PFSK-1 (cell line): ENCODE results near the gene CABLES1.

Source experiments
- FOXP2 ChIP-seq: optimal IDR thresholded peaks from 2 replicates; pipeline ENCODE3; 2011; ENCODE audit warnings: borderline replicate concordance, control low read depth, inconsistent platforms; ENCODE audit not compliant: insufficient read depth; ENCODE audit errors: extremely low read length, extremely low read depth
- POLR2AphosphoS5 ChIP-seq: IDR thresholded peaks from 2 replicates; pipeline ENCODE4 v1.6.1; 2012; ENCODE audit warnings: low read depth, mild to moderate bottlenecking, control low read depth, low read length, moderate library complexity
- SIN3A ChIP-seq: IDR thresholded peaks from 2 replicates; pipeline ENCODE4 v1.6.1; 2012; ENCODE audit warnings: mild to moderate bottlenecking, low read length, moderate library complexity, borderline replicate concordance; ENCODE audit not compliant: insufficient read depth
- TAF1 ChIP-seq: IDR thresholded peaks from 2 replicates; pipeline ENCODE4 v1.6.1; 2012; ENCODE audit warnings: low read length, control low read depth, borderline replicate concordance; ENCODE audit not compliant: insufficient read depth

DNA sequence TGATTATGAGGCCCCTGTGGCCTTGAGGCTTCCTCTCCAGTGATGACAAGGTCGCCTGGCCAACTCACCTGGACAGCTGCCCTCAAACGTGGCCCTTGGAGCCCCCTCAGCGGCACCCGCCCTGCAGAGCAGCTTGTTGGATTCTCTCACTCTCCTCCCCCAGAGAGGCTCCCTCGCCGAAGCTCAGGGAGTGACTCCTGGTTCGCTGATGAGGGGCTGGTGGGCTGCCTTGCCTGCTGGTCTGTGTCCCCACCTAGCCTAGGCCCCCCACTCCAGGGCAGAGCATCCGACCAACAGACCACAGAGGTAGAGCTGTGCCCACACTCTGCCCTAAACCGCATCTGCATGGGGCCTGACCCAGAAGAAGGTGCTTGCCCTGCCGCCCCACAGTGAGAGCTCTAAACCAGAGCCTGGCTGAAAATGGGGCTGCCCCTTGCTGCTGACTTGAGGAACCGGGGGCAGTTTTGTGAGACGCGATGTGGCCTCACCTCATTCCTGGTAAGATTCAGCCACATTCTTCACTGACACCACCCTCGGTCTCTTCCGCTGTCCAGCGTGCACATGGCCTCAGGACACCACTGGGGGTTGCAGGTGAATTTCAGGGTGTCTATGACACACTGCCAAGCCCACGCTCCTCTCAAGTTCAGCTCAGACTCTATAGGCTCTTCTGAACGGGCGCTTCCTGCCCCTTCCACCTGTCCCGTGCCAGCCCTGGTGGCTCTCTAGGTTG lies 131.6 kb downstream of the CABLES1 start:
- no peak for TF ChIP-seq TAF1
- TF ChIP-seq POLR2AphosphoS5, result no peak
- TF ChIP-seq SIN3A, result no peak
- no peak for TF ChIP-seq FOXP2
